Osteoblast (primary cell): Measurements from ENCODE around the gene CRELD2. TPM values are rescaled to one million over a fixed set of nuclear protein-coding genes. Genes with fewer than 3 reads are reported as not detected.

Experiments used
- DNase-seq: peaks from one replicate; pipeline ENCODE4 v3.0.0; 2011; ENCODE audit warnings: low spot score, mixed read lengths; ENCODE audit not compliant: insufficient read length; ENCODE audit errors: missing footprints
- H2AFZ ChIP-seq: 2 replicates; pipeline ENCODE4 v1.6.0; 2011; ENCODE audit warnings: mild to moderate bottlenecking, low read length
- H3K27ac ChIP-seq: 2 replicates; pipeline ENCODE4 v1.5.1; 2011; ENCODE audit warnings: mild to moderate bottlenecking, low read depth, low read length, moderate library complexity
- H3K27me3 ChIP-seq: 2 replicates; pipeline ENCODE4 v1.6.0; 2012; ENCODE audit warnings: mild to moderate bottlenecking, control low read depth, inconsistent platforms, low read length, moderate library complexity; ENCODE audit not compliant: insufficient read depth
- H3K36me3 ChIP-seq: 2 replicates; pipeline ENCODE4 v1.5.1; 2011; ENCODE audit warnings: mild to moderate bottlenecking, low read length, control low read depth, moderate library complexity; ENCODE audit not compliant: insufficient read depth
- H3K4me1 ChIP-seq: 2 replicates; pipeline ENCODE4 v1.5.1; 2011; ENCODE audit warnings: mild to moderate bottlenecking, low read length, control low read depth, moderate library complexity; ENCODE audit not compliant: insufficient read depth
- H3K4me2 ChIP-seq: 2 replicates; pipeline ENCODE4 v1.6.0; 2011; ENCODE audit warnings: mild to moderate bottlenecking, low read length; ENCODE audit not compliant: insufficient read depth
- H3K4me3 ChIP-seq: fragments of 200-600 bp; sonication (generic); 3 replicates; pipeline ENCODE4 v1.5.1; 2012; ENCODE audit warnings: mild to moderate bottlenecking, low read length, inconsistent platforms; ENCODE audit not compliant: insufficient read depth
- H3K79me2 ChIP-seq: 2 replicates; pipeline ENCODE4 v1.6.0; 2012; ENCODE audit warnings: mild to moderate bottlenecking, low read length, control low read depth, inconsistent platforms; ENCODE audit not compliant: insufficient read depth
- H3K9me3 ChIP-seq: 2 replicates; pipeline ENCODE4 v1.5.1; 2011; ENCODE audit warnings: low read depth, low read length, control low read depth
- H4K20me1 ChIP-seq: 2 replicates; pipeline ENCODE4 v1.6.0; 2012; ENCODE audit warnings: mild to moderate bottlenecking, low read length, control low read depth; ENCODE audit not compliant: insufficient read depth
- CTCF ChIP-seq: IDR thresholded peaks from 2 replicates; pipeline ENCODE4 v1.5.1; 2011; ENCODE audit warnings: mild to moderate bottlenecking, low read depth, low read length, moderate library complexity; ENCODE audit errors: extremely low read depth
- total RNA-seq: library from RNA; depleted of rRNA; stranded (reverse); fragments of >200 nt; gene quantifications from 2 replicates; pipeline ENCODE4 v1.2.3, GENCODE V29; 2012

The CRELD2 gene
- total RNA-seq, 1 donor: 31.1 TPM

GRCh38 chr22:49921508-49922278 lies 3.3 kb downstream of the CRELD2 start:
- no peaks in the 10 kb centered on the region for H3K9me3 ChIP-seq
- peaks cover 3% of the 10 kb centered on the region for H4K20me1 ChIP-seq
- peak; percentile 42 for DNase-seq
- H3K4me3 ChIP-seq: no peak overlapping the region
- H3K79me2 ChIP-seq: peaks cover 13% of the 10 kb centered on the region
- H3K4me2 ChIP-seq: no peak overlapping the region
- H3K27ac ChIP-seq: no peak overlapping the region
- no peak overlapping the region for H2AFZ ChIP-seq
- TF ChIP-seq CTCF: no peak
- H3K4me1 ChIP-seq: peaks cover 7% of the 10 kb centered on the region
- H3K36me3 ChIP-seq: peaks cover 22% of the 10 kb centered on the region
- no peaks in the 10 kb centered on the region for H3K27me3 ChIP-seq

DNA sequence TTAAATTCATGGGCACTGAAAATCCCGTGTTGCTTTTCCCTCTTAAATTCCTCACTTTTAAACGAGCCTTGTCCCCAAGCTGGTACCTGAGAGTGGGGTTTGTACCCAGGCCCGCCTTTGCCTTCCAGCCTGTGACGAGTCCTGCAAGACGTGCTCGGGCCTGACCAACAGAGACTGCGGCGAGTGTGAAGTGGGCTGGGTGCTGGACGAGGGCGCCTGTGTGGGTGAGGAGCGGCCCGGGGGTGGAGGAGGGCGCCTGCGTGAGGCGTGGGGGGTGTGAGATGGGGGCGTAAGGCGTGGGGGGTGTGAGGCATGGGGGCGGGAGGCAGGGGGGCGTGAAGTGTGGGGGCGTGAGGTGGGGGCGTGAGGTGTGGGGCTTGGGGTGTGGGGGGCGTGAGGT lies 4.0 kb downstream of the CRELD2 start:
- DNase-seq: no peak
- peaks cover 3% of the 10 kb centered on the region for H4K20me1 ChIP-seq
- TF ChIP-seq CTCF: no peak
- no peak overlapping the region for H3K27ac ChIP-seq
- no peak overlapping the region for H3K4me2 ChIP-seq
- no peaks in the 10 kb centered on the region for H3K27me3 ChIP-seq
- H2AFZ ChIP-seq: no peak overlapping the region
- no peaks in the 10 kb centered on the region for H3K9me3 ChIP-seq
- peaks cover 7% of the 10 kb centered on the region for H3K4me1 ChIP-seq
- no peak overlapping the region for H3K4me3 ChIP-seq
- peaks cover 22% of the 10 kb centered on the region for H3K36me3 ChIP-seq
- H3K79me2 ChIP-seq: peaks cover 8% of the 10 kb centered on the region

- peaks cover 7% of the 10 kb centered on the region for H3K4me1 ChIP-seq
- peaks cover 5% of the 10 kb centered on the region for H3K79me2 ChIP-seq
- no peak overlapping the region for H3K27ac ChIP-seq
- no peak overlapping the region for H2AFZ ChIP-seq
- no peak for TF ChIP-seq CTCF
- DNase-seq: no peak
- no peaks in the 10 kb centered on the region for H3K27me3 ChIP-seq
- H4K20me1 ChIP-seq: peaks cover 3% of the 10 kb centered on the region
- no peak overlapping the region for H3K4me3 ChIP-seq
- H3K4me2 ChIP-seq: no peak overlapping the region
- no peaks in the 10 kb centered on the region for H3K9me3 ChIP-seq
- peaks cover 22% of the 10 kb centered on the region for H3K36me3 ChIP-seq
Observed at GRCh38 chr22:49922926-49923325, 4.5 kb downstream of the CRELD2 start.

GRCh38 chr22:49923445-49923844 lies 5.0 kb downstream of the CRELD2 start:
- Histone ChIP-seq H3K4me2 (no peak overlapping the region), H3K4me1 (peaks cover 7% of the 10 kb centered on the region), H3K4me3 (no peak overlapping the region), H3K27ac (no peak overlapping the region), H2AFZ (no peak overlapping the region), H3K27me3 (no peaks in the 10 kb centered on the region), H3K36me3 (peaks cover 22% of the 10 kb centered on the region), H3K79me2 (peaks cover 5% of the 10 kb centered on the region), H4K20me1 (peaks cover 3% of the 10 kb centered on the region), H3K9me3 (no peaks in the 10 kb centered on the region)
- no peak for DNase-seq
- no peak for TF ChIP-seq CTCF
